D721Med (cell line): ENCODE measurements around the gene BLTP3A.
"Not testable (repeated sequence)": the region's sequence is repeated elsewhere in the genome, so short reads cannot be mapped to it uniquely, and the experiment has no call there.

Experiments
- DNase-seq: peaks from one replicate; pipeline ENCODE4 v3.0.0; 2011; ENCODE audit warnings: low spot score; ENCODE audit not compliant: insufficient read length
- FAIRE-seq: peaks from 2 replicates; lab custom pipeline; 2011; peaks lifted over from hg19 to GRCh38; lab: Jason Lieb, UNC
- TF ChIP-seq, protein P1 (sequence below): IDR thresholded peaks from 2 replicates; pipeline ENCODE4 v1.5.1; 2012; ENCODE audit warnings: mild to moderate bottlenecking, control low read depth; ENCODE audit not compliant: insufficient read depth; ENCODE audit errors: missing control alignments

Gene BLTP3A

DNA sequence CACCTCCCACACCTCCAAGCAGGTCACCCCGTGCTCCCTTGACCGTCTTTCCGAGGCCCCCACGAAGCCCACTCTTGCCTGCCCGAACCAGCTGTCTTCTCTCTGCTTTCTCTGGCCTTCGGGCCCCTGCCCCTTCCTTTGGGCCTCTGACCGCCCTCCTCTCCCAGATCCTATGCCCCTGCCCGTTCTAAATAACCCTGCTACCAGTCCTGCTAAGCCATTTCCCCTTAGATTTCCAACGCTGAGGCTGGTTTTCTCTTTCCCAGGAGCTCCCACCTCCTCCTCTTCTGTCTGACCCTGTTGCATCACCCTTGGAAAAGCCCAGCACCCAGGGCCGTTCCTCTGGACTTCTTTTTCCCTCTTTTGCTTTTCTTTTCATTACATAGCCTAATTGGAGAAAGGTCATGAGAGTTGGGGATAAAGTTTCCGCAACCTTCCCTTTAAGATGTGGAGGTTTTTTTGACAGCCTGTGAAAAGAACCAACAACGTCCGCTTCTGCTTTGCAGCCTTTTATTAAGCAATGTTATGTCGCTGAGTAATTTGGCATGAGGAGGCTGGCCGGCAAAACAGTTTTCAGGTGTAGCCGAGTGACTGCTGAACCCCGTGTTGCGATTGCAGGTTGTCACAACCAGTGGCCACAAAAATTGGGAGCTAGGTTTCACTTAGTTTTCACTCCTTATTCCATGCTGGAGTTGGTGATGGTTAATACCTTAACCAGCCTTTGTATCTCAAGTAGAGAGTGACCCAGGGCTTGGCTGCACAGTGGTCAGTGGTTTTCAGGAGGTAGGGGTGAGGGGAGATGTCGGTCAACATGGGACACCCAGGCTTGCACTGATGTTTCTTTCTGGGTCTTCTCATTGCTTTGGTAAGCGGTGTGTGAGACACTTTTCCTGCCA, 970 bp downstream of the BLTP3A start:
- DNase-seq (no peak), FAIRE-seq (no peak)
- TF ChIP-seq, protein P1, sequence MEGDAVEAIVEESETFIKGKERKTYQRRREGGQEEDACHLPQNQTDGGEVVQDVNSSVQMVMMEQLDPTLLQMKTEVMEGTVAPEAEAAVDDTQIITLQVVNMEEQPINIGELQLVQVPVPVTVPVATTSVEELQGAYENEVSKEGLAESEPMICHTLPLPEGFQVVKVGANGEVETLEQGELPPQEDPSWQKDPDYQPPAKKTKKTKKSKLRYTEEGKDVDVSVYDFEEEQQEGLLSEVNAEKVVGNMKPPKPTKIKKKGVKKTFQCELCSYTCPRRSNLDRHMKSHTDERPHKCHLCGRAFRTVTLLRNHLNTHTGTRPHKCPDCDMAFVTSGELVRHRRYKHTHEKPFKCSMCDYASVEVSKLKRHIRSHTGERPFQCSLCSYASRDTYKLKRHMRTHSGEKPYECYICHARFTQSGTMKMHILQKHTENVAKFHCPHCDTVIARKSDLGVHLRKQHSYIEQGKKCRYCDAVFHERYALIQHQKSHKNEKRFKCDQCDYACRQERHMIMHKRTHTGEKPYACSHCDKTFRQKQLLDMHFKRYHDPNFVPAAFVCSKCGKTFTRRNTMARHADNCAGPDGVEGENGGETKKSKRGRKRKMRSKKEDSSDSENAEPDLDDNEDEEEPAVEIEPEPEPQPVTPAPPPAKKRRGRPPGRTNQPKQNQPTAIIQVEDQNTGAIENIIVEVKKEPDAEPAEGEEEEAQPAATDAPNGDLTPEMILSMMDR = no peak

GRCh38 chr6:34793877-34794276, 2.0 kb downstream of the BLTP3A start:
- DNase-seq (no peak), FAIRE-seq (no peak)
- TF ChIP-seq, protein P1 = no peak

DNA sequence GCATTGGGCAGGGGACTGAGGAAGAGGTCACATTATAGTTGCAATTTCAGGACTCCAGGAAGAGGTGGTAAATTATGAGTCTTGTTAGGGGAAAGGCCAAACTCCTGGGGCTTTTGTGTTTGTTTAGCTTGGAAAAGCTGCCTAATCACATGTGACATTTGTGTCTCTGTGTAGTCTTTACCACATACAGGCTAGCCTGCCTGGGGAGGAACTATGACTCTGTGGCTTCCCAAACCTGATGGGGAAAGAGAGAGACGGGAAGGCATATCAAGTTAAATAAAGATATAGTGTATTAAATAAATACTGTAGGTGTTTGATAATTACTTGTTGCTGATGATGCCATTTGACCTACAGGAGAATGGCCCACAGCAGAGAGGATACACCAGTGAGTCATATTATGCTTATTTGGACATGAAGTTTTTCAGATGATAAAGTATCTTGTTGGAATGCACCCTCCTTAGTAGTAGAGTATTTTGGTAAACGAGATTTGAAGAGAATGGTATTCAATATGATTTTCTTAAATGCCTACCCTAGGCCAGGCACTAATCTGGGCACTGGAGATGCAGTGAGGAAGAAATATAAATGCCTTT, 4.0 kb downstream of the BLTP3A start:
- DNase-seq (no peak), FAIRE-seq (no peak)
- TF ChIP-seq, protein P1 = no peak

DNA sequence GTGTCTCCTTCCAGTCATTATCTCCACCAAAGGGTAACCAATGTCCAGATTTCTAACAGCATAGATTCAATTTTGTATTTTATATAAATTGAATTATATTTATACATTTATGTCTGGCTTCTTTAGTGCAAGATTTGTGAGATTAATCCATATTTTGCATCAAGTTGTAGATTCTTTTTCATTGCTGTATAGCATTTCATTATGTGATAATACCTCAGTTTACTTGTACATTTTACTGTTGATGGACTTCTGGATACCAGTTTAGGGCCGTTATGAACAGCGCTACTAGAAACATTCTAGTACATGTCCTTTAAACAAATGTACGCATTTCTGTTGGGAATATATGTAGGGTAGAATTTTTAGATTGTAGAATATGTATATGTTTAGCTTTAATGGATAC, 6.2 kb downstream of the BLTP3A start:
- FAIRE-seq = no peak
- TF ChIP-seq, protein P1 = no peak
- no peak for DNase-seq

DNA sequence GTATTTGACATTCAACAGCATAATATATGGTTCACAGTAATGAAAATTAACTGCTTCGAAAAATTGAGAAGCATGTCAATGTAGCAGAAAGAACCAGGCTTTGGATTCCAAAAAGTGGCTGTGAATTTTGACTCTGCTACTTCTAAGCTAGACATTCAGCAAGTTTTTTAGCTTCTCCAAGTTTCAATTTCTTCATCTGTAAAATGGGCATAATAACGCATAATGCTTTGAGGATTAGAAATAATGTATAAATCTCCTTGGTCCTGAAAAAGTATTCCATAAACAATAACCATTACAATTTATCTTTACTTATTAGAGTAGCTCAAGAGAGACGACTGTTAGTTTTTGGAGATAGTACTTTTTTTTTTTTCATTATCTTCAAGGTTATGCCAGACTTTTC, 7.7 kb downstream of the BLTP3A start:
- DNase-seq (no peak), FAIRE-seq (no peak)
- TF ChIP-seq, protein P1 = no peak

GRCh38 chr6:34804543-34804942, 12.7 kb downstream of the BLTP3A start:
- TF ChIP-seq, protein P1 = no peak
- FAIRE-seq (no peak), DNase-seq (no peak)

DNA sequence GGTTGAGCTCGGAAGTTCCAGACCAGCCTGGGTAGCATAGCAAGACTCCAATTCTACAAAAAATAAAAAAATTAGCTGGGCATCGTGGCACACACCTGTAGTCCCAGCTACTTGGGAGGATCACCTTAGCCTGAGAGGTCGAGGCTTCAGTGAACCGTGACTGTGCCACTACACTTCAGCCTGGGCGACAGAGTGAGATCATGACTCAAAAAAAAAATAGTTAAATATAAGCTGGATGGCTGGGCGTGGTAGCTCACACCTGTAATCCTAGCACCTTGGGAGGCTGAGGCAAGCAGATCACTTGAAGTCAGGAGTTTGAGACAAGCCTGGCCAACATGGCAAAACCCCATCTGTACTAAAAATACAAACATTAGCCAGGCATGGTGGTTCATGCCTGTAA, 13.2 kb downstream of the BLTP3A start:
- DNase-seq, FAIRE-seq: not testable (repeated sequence)
